Measurements from ENCODE around the gene PHPT1. TPM values are rescaled to one million over a fixed set of nuclear protein-coding genes. Genes with fewer than 3 reads are reported as not detected.

Gene PHPT1
- total RNA-seq, 1 experiment from 2014 or later: 161 TPM

DNA sequence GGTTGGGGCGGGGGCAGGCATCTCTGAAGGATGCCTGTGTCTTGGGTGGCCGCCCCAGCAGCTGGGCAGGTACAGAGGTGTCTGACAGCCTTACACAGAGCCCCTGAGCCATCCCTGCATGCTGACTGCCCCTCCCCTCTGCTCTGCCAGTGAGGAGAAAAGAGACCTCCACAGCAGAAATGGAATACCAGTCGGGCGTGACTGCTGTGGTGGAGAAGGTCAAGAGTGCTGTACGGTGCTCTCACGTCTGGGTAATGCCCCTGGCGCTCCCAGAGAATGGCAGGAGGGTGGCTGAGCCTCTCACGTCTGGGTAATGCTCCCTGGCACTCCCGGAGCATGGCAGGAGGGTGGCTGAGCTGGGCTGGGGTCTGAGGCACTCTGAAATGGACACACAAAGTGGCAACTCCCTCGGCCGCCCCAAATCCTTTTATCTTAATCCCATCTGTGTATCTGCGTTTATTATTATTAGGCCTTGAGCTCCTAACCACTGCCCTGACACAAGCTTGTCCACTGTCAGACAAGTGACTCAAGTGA lies 43.9 kb upstream of the PHPT1 start:
- peaks cover 20% of the 10 kb centered on the region for H3K27me3 Mint-ChIP-seq (ENCODE audit: low read depth)
- Histone ChIP-seq H2AK5ac (ENCODE audit: insufficient read length, low read length) (no peak overlapping the region), H2BK5ac (ENCODE audit: insufficient read length, low read length) (no peak overlapping the region), H3K9ac (ENCODE audit: extremely low read depth, insufficient read length, low read length) (no peak overlapping the region), H2BK20ac (ENCODE audit: low read depth, low read length, poor library complexity, severe bottlenecking) (no peak overlapping the region), H4K91ac (ENCODE audit: insufficient read length, low read depth, low read length) (no peak overlapping the region), H2BK15ac (ENCODE audit: low read depth, low read length) (no peak overlapping the region), H3K79me1 (ENCODE audit: insufficient read depth, low read depth, low read length, poor library complexity, severe bottlenecking) (peaks cover 5% of the 10 kb centered on the region), H3K9me3 (ENCODE audit: control insufficient read depth, low read depth, low read length) (no peaks in the 10 kb centered on the region), H3K14ac (ENCODE audit: insufficient read depth, low read length) (no peak overlapping the region), H3K79me2 (ENCODE audit: insufficient read depth, low read length) (peaks cover 9% of the 10 kb centered on the region; the same call in 1 of the 2 replicates), H3T11ph (ENCODE audit: low read length) (no peak overlapping the region), H3K4me2 (ENCODE audit: insufficient read depth, insufficient read length, low read length) (no peak overlapping the region), H3K56ac (ENCODE audit: insufficient read length, low read depth, low read length) (no peak overlapping the region), H4K5ac (ENCODE audit: insufficient read length, low read depth, low read length) (no peak overlapping the region), H3K27ac (ENCODE audit: insufficient read length, low read depth, low read length) (no peak overlapping the region), H3K18ac (ENCODE audit: insufficient read length, low read depth, low read length) (no peak overlapping the region), H3K23me2 (ENCODE audit: insufficient read length, low read depth, low read length, poor library complexity, severe bottlenecking) (peaks cover 22% of the 10 kb centered on the region), H2BK12ac (ENCODE audit: insufficient read length, low read depth, low read length) (no peak overlapping the region), H3K27me3 (ENCODE audit: insufficient read depth, low read length) (no peaks in the 10 kb centered on the region; the same call in 1 of the 2 replicates), H3K23ac (ENCODE audit: insufficient read length, low read depth, low read length) (no peak overlapping the region), H4K8ac (replicated peaks; ENCODE audit: insufficient read length, low read depth, low read length) (no peak overlapping the region), H4K20me1 (ENCODE audit: control insufficient read depth, insufficient read depth, insufficient read length) (peaks cover 4% of the 10 kb centered on the region), H3K4ac (ENCODE audit: low read depth, low read length) (no peak overlapping the region), H2BK120ac (ENCODE audit: low read depth, low read length, poor library complexity, severe bottlenecking) (no peak overlapping the region), H2AFZ (ENCODE audit: low read length) (no peak overlapping the region), H3K4me1 (ENCODE audit: insufficient read depth, low read length) (no peaks in the 10 kb centered on the region; the same call in 1 of the 2 replicates)
- H3K27ac Mint-ChIP-seq: no peak overlapping the region
- peaks cover 17 to 31% (median 27%) of the 10 kb centered on the region in 3 experiments; a peak in 6 of 7 replicates for H3K36me3 Mint-ChIP-seq (ENCODE audit: insufficient read depth in 1 of 3, low read depth in 3 of 3)
- DNase-seq: no peak
- WGBS (ENCODE audit: extremely low coverage, insufficient read length, low lambda C conversion rate): no CpG with 5 or more reads among the region's 12 CpGs
- H3K4me3 Mint-ChIP-seq: peak overlapping the region in 1 of 2 experiments; percentile 65; a peak in 2 of 5 replicates
- TF ChIP-seq, protein P1, sequence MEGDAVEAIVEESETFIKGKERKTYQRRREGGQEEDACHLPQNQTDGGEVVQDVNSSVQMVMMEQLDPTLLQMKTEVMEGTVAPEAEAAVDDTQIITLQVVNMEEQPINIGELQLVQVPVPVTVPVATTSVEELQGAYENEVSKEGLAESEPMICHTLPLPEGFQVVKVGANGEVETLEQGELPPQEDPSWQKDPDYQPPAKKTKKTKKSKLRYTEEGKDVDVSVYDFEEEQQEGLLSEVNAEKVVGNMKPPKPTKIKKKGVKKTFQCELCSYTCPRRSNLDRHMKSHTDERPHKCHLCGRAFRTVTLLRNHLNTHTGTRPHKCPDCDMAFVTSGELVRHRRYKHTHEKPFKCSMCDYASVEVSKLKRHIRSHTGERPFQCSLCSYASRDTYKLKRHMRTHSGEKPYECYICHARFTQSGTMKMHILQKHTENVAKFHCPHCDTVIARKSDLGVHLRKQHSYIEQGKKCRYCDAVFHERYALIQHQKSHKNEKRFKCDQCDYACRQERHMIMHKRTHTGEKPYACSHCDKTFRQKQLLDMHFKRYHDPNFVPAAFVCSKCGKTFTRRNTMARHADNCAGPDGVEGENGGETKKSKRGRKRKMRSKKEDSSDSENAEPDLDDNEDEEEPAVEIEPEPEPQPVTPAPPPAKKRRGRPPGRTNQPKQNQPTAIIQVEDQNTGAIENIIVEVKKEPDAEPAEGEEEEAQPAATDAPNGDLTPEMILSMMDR (conservative IDR thresholded peaks at IDR 0.05): no peak
- H3K4me1 Mint-ChIP-seq: peaks cover 21 to 34% of the 10 kb centered on the region in 2 experiments
- no peaks in the 10 kb centered on the region for H3K9me3 Mint-ChIP-seq
